A673 (cell line): ENCODE data around the gene SLC6A9. TPM values are rescaled to one million over a fixed set of nuclear protein-coding genes. Genes with fewer than 3 reads are reported as not detected.

Experiments used
- BruUV-seq: library from RNA; stranded (reverse); fragments of 400-500 nt; replicated peaks from 2 replicates; lab custom pipeline; 2021; lab: Mats Ljungman, UMichigan
- CTCF ChIA-PET: fragments of 300-600 bp; sonication (Branson Sonifier 250); formaldehyde crosslinking; loops from one replicate; lab custom pipeline; 2022; ENCODE audit warnings: antibody characterized with exemption; lab: Charles Lee
- POLR2A ChIA-PET: fragments of 300-600 bp; sonication (Branson Sonifier 250); formaldehyde crosslinking; loops from one replicate; lab custom pipeline; 2022; ENCODE audit warnings: antibody characterized with exemption; ENCODE audit not compliant: low non-redundant PET; lab: Charles Lee
- DNase-seq: peaks from one replicate; pipeline ENCODE4 v3.0.0-alpha.2; 2015; ENCODE audit warnings: low spot score
- H3K27ac ChIP-seq: fragments of 200-600 bp; sonication (generic); 2 replicates; pipeline ENCODE4 v1.5.1; 2016; ENCODE audit warnings: mixed run types, low read depth, mild to moderate bottlenecking, mixed read lengths, antibody characterized with exemption, low read length; ENCODE audit not compliant: poor library complexity, severe bottlenecking
- H3K27me3 ChIP-seq: fragments of 200-600 bp; sonication (generic); replicated peaks from 2 replicates; pipeline ENCODE4 v1.6.1; 2017; ENCODE audit warnings: mixed run types, low read depth, mild to moderate bottlenecking, mixed read lengths, antibody characterized with exemption, low read length; ENCODE audit not compliant: insufficient read depth, poor library complexity
- H3K36me3 ChIP-seq: fragments of 200-600 bp; sonication (generic); 2 replicates; pipeline ENCODE4 v1.6.1; 2016; ENCODE audit warnings: mixed run types, mild to moderate bottlenecking, mixed read lengths, antibody characterized with exemption, low read length; ENCODE audit not compliant: insufficient read depth, poor library complexity, severe bottlenecking
- H3K4me1 ChIP-seq: fragments of 200-600 bp; sonication (generic); 2 replicates; pipeline ENCODE4 v1.6.1; 2017; ENCODE audit warnings: mixed run types, mild to moderate bottlenecking, mixed read lengths, antibody characterized with exemption, low read length; ENCODE audit not compliant: insufficient read depth, poor library complexity, severe bottlenecking
- H3K4me3 ChIP-seq: fragments of 200-600 bp; sonication (generic); 2 replicates; pipeline ENCODE4 v1.5.1; 2016; ENCODE audit warnings: low read depth, mixed run types, mild to moderate bottlenecking, mixed read lengths, low read length; ENCODE audit not compliant: poor library complexity, severe bottlenecking
- H3K9me3 ChIP-seq: fragments of 200-600 bp; sonication (generic); 2 replicates; pipeline ENCODE4 v1.6.1; 2016; ENCODE audit warnings: mixed run types, low read depth, mild to moderate bottlenecking, mixed read lengths, antibody characterized with exemption, low read length; ENCODE audit not compliant: poor library complexity, severe bottlenecking
- EZH2 ChIP-seq: fragments of 200-600 bp; sonication (generic); IDR thresholded peaks from 2 replicates; pipeline ENCODE4 v1.6.1; 2017; ENCODE audit warnings: borderline replicate concordance, low read depth, mild to moderate bottlenecking, mixed read lengths, antibody characterized with exemption, low read length; ENCODE audit not compliant: poor library complexity, severe bottlenecking
- intact Hi-C: fragments of 100-400 bp; cut with micrococcal nuclease; formaldehyde crosslinking; loops from one replicate; pipeline ENCODE4 v1.10.0; 2022; ENCODE audit not compliant: unreplicated experiment
- total RNA-seq: library from RNA; stranded (reverse); gene quantifications from 2 replicates; pipeline ENCODE4 v1.2.3, GENCODE V29; 2021
- TF ChIP-seq, protein P1 (sequence below): fragments of 300-800, 200-600 bp; sonication (generic); conservative IDR thresholded peaks from 2 replicates; pipeline ENCODE4 v1.5.1; 2017; ENCODE audit warnings: low read depth, mild to moderate bottlenecking, antibody characterized with exemption, low read length, moderate library complexity, mixed read lengths

The SLC6A9 gene
- total RNA-seq, 1 experiment from 2014 or later, result 31.4 TPM

DNA sequence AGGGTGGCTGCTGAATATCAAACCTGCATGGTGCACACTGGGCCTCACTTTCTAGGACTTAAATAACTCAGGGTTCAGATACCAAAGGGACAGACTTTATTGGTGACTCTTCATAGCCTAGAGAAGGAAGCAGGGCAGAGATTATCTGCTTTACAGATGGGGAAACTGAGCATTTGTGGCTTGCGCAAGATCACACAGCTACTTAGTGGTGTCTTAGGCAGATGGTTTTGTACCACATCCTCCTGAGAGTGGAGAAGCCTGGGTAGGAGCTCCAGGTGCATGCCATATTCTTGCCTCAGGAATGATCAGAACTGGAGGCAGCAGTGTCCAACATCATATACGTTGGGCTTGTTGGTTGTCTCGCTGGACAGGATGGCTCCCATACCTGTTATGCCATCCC, 68.3 kb downstream of the SLC6A9 start:
- no peak overlapping the region for H3K4me3 ChIP-seq
- no peaks in the 10 kb centered on the region for H3K9me3 ChIP-seq
- H3K27me3 ChIP-seq, result no peaks in the 10 kb centered on the region
- ChIA-PET POLR2A (no interaction called here), CTCF (no interaction called here)
- intact Hi-C loops, result no loop called here
- H3K4me1 ChIP-seq, result no peaks in the 10 kb centered on the region
- H3K27ac ChIP-seq, result no peak overlapping the region
- peaks cover 7% of the 10 kb centered on the region for H3K36me3 ChIP-seq
- BruUV-seq, result no TSS peak
- DNase-seq, result no peak
- no peak for TF ChIP-seq EZH2
- TF ChIP-seq, protein P1, sequence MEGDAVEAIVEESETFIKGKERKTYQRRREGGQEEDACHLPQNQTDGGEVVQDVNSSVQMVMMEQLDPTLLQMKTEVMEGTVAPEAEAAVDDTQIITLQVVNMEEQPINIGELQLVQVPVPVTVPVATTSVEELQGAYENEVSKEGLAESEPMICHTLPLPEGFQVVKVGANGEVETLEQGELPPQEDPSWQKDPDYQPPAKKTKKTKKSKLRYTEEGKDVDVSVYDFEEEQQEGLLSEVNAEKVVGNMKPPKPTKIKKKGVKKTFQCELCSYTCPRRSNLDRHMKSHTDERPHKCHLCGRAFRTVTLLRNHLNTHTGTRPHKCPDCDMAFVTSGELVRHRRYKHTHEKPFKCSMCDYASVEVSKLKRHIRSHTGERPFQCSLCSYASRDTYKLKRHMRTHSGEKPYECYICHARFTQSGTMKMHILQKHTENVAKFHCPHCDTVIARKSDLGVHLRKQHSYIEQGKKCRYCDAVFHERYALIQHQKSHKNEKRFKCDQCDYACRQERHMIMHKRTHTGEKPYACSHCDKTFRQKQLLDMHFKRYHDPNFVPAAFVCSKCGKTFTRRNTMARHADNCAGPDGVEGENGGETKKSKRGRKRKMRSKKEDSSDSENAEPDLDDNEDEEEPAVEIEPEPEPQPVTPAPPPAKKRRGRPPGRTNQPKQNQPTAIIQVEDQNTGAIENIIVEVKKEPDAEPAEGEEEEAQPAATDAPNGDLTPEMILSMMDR, result no peak

DNA sequence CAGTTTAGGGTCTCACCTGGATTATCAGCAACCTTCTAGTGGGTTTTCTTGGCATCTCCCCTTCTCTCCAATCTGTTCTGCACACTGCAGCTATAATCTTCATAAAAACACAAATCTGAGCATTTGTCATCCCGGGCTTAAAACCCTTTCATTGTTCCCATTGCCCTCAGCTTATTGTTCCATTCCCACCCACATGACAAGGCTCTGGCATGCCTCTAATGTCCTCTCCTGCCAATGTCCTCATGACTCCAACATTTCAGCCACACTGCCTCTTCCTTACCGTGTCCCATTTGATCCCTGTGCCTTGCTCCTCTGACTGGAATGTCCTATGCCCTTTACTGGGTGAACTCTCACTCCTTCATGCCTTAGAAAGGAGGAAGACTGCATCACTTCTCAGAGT, 68.9 kb downstream of the SLC6A9 start:
- Histone ChIP-seq H3K36me3 (peaks cover 11% of the 10 kb centered on the region), H3K4me3 (no peak overlapping the region), H3K4me1 (no peaks in the 10 kb centered on the region), H3K27me3 (no peaks in the 10 kb centered on the region), H3K27ac (no peak overlapping the region), H3K9me3 (no peaks in the 10 kb centered on the region)
- no peak for DNase-seq
- ChIA-PET POLR2A (no interaction called here), CTCF (no interaction called here)
- intact Hi-C loops, result no loop called here
- BruUV-seq, result no TSS peak
- TF ChIP-seq EZH2, result no peak
- TF ChIP-seq, protein P1, result no peak

DNA sequence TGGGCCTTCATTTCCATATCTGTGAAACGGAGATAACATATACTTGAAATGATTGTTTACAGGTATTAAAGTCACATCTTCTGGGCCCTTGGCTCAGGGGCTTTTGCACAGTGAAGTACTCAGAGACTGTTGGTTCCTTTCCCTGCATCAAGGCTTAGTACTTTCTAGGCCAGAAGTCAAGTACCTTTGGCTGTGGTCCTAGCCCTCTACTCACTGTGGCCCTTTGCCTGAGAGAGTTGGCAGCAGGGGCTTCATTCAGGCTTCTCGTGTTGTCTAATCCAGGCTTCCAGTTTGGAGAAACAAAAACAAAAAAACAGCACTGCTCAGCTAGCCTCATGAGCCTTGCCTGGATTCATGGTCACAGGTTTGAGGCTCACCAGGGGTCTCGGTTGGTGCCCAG, 69.6 kb downstream of the SLC6A9 start:
- no peak overlapping the region for H3K4me3 ChIP-seq
- CTCF ChIA-PET, result no interaction called here
- no peak overlapping the region for H3K27ac ChIP-seq
- H3K27me3 ChIP-seq, result no peaks in the 10 kb centered on the region
- intact Hi-C loops, result no loop called here
- TF ChIP-seq EZH2, result no peak
- TF ChIP-seq, protein P1, result no peak
- H3K36me3 ChIP-seq, result peaks cover 11% of the 10 kb centered on the region
- H3K9me3 ChIP-seq, result no peaks in the 10 kb centered on the region
- DNase-seq, result no peak
- BruUV-seq, result no TSS peak
- POLR2A ChIA-PET, result no interaction called here
- H3K4me1 ChIP-seq, result no peaks in the 10 kb centered on the region
